Gastroesophageal sphincter (tissue), 3 donors: ENCODE results near the gene TM9SF4.

ENCODE experiments used
- EP300 ChIP-seq: sonication (generic); formaldehyde crosslinking; IDR thresholded peaks from one replicate; pipeline ENCODE4 v1.6.1; 2017; ENCODE audit warnings: antibody characterized with exemption, mild to moderate bottlenecking
- POLR2A ChIP-seq, 2 donors: fragments of 450-650 bp; IDR thresholded peaks; one replicate each; pipeline ENCODE4 v1.6.1; 2017; ENCODE audit warnings: antibody characterized with exemption in 2 of 2, mild to moderate bottlenecking in 2 of 2, moderate library complexity in 1 of 2
- POLR2AphosphoS5 ChIP-seq: sonication (generic); formaldehyde crosslinking; IDR thresholded peaks from one replicate; pipeline ENCODE4 v1.6.1; 2017; ENCODE audit warnings: antibody characterized with exemption
- TF ChIP-seq, protein P1 (sequence below), 4 experiments: fragments of 200-600 bp in 2 of 4; fragments of 450-650 bp in 2 of 4; sonication (generic) in 1 of 4; IDR thresholded peaks; one replicate each; pipeline ENCODE4 v1.5.1; 2017 to 2019; ENCODE audit warnings: antibody characterized with exemption in 4 of 4, mild to moderate bottlenecking in 2 of 4, moderate library complexity in 2 of 4

DNA sequence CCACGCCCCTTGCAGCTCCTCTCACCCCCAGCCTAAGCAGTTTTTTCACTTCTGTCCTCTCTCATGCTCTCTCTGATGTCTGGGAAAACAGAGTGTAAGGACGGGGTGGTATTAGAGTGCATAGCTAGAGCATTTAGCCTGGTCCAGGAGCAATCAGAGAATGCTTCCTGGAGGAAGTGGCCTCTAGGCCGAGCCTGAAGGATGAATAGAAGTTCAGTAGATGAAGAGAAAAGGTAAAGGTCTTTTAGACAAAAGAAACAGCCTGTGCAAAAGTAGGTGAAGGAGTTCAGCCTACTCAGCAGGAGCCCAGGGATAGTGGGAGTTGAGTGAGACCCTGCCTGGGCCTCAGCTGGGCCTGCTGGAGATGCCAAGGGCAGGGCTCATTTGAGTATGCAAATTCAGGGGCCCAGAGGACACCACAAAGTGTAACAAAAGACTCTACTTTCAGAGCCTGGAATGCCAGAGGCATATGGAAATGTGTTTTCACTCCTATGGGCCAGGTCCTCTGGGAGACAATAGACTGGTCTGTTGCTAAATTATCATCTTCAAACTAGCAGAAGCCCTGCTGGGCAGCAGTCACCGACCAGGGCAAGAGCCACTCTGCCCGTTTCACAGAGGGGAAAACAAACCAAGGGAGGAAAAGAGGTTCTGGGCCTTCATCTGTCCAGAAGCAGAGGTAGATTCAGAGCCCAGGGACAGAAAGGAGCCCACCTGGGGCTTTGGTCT is 19.7 kb upstream of the TM9SF4 start:
- TF ChIP-seq, protein P1, sequence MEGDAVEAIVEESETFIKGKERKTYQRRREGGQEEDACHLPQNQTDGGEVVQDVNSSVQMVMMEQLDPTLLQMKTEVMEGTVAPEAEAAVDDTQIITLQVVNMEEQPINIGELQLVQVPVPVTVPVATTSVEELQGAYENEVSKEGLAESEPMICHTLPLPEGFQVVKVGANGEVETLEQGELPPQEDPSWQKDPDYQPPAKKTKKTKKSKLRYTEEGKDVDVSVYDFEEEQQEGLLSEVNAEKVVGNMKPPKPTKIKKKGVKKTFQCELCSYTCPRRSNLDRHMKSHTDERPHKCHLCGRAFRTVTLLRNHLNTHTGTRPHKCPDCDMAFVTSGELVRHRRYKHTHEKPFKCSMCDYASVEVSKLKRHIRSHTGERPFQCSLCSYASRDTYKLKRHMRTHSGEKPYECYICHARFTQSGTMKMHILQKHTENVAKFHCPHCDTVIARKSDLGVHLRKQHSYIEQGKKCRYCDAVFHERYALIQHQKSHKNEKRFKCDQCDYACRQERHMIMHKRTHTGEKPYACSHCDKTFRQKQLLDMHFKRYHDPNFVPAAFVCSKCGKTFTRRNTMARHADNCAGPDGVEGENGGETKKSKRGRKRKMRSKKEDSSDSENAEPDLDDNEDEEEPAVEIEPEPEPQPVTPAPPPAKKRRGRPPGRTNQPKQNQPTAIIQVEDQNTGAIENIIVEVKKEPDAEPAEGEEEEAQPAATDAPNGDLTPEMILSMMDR (IDR thresholded peaks at IDR 0.05), result no peak
- no peak for TF ChIP-seq POLR2A (IDR thresholded peaks at IDR 0.05)
- no peak for TF ChIP-seq POLR2AphosphoS5
- no peak for TF ChIP-seq EP300
